Measurements from ENCODE around the gene MLLT3.

Gene MLLT3

GRCh38 chr9:20409321-20410092, 212.8 kb downstream of the MLLT3 start:
- no peak for DNase-seq (ENCODE audit: low read depth)

GRCh38 chr9:20408513-20408912, 213.8 kb downstream of the MLLT3 start:
- no peak for DNase-seq (ENCODE audit: low read depth)

- DNase-seq (ENCODE audit: low read depth): no peak
Measured at GRCh38 chr9:20407013-20407412, 215.3 kb downstream of the MLLT3 start.

- no peak for DNase-seq (ENCODE audit: low read depth)
Measured at GRCh38 chr9:20406344-20406743, 216.0 kb downstream of the MLLT3 start.

DNA sequence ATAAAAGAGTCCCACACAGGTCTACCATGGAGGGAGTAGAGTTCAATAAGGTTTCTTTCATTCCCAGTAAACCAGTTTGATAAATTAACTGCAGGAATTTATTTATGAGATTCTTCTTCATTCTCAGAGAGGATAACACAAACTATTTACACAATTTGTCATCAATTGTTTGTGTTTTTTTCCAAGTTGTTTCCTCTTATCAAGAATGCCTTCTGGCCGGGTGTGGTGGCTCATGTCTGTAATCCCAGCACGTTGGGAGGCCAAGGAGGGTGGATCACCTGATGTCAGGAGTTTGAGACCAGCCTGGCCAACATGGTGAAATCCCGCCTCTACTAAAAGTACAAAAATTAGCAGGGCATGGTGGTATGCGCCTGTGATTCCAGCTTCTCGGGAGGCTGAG, 216.7 kb downstream of the MLLT3 start:
- DNase-seq (ENCODE audit: low read depth): no peak

DNA sequence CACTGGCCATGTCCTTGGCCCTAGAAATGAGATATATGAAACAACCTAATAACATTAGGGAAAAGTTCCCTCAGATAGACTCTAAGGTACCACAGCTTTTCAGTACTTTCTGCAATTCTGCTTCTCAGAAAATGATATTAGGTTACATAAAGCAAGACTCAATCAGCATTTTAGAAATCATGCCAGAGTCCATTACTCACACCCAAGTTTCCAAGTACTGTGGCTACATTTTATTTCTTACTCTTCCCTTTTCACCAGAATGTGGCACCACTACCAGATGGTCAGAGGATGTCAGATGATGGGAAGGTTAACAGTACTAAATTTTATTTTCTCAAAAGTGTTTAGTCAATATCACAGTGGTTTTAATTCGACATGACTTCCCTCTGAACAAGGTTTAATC, 217.2 kb downstream of the MLLT3 start:
- no peak for DNase-seq (ENCODE audit: low read depth)

- DNase-seq (ENCODE audit: low read depth): no peak
Measured at GRCh38 chr9:20404192-20404813, 218.0 kb downstream of the MLLT3 start.

GRCh38 chr9:20403346-20403745, 219.0 kb downstream of the MLLT3 start:
- DNase-seq (ENCODE audit: low read depth): no peak

- DNase-seq (ENCODE audit: low read depth): no peak
Measured at GRCh38 chr9:20402273-20402875, 219.9 kb downstream of the MLLT3 start.

DNA sequence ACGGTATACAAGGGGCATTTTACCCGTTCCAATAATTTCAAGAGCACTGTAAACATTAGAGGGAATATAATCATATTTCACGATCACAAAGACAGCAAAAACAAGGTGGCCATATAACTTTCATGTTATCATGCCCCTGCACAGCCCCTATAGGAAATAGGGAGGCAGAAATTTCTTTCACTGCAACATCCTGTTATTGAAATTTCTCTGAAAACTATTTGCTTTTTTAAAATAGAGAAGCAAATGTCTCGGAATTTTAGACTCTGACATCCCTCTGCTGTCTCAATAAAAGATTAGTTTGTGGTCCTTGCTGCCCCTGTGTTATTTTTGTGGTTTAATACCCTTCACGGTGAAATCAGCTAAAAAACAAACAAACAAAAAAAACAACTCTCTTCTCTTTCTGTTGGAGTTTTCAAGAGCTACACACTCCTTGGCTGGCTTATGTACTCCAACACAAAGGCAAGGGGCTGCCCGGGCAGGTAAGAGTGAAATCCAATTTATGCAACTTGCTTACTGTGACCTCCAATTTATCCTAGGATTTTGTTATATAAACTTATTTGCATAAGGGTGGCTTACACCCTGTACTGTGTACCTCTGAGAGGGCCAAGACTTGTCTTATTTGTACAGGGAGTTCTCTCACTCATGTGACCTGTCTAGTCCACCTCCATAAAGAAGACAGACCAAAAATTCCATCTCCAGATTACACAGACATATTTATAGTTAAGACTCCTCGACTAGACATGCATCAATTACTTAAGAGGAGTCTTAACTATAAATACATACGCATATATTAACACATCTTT, 223.6 kb downstream of the MLLT3 start:
- DNase-seq (ENCODE audit: low read depth): no peak

- DNase-seq (ENCODE audit: low read depth): no peak
Measured at GRCh38 chr9:20397348-20397747, 225.0 kb downstream of the MLLT3 start.

DNA sequence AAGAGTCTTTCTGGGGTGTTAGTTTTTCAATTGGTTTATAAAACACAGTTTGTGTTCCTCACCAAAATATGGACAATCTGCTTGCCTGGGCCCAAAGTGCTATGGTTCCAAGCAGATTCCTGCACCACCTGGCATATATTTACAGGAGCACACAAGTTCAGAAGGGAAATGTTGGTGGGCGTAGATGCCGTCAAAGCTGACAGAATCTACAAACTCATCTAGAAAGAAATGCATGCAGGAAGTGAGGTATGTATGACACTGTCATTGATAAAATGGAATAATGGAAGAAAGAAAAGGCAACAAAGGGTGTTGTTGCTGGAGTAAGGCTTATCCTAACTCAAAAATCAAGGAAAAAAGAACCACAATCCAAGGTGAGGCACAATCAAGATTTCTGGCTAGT, 225.8 kb downstream of the MLLT3 start:
- DNase-seq (ENCODE audit: low read depth): no peak

GRCh38 chr9:20395651-20396050, 226.6 kb downstream of the MLLT3 start:
- no peak for DNase-seq (ENCODE audit: low read depth)

- DNase-seq (ENCODE audit: low read depth): no peak
Measured at GRCh38 chr9:20394969-20395368, 227.3 kb downstream of the MLLT3 start.

DNA sequence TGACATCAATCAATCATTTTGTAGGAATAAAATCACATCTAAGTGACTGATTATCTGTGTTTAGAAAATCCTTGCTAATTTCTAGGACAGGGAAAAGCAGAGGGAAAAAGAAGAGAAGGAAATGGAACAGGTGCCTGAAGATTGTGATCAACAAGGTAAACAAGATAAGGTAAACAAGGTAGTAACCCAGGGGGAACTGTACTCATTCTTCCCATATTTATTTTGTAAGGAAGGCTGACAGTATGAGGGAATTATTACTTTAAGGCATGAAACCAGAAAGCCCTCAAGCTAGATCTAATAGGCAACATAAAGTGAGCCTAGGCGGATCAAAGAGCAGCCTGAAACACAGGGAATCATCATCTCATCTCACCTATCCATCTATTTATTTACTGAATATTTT, 231.1 kb downstream of the MLLT3 start:
- DNase-seq (ENCODE audit: low read depth): no peak

DNA sequence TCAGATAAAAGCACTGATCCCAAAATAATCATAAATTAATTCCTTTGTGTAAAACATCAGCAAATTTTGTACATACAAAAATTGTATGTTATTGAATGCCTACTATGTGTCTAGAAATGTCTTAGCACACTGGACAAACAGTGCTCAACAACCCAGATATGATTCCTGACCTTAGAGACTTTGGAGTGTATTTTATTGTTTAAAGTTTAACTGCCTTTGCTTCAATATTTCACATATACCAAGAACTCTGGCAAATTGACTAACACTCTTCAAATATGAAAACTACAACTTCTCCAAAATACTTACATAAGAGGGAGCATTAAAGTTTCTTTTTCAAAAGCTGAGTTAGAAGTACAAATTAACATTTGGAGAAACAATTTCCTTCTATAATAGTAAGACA, 231.9 kb downstream of the MLLT3 start:
- DNase-seq (ENCODE audit: low read depth): no peak

GRCh38 chr9:20387062-20387461, 235.2 kb downstream of the MLLT3 start:
- DNase-seq (ENCODE audit: low read depth): no peak

- no peak for DNase-seq (ENCODE audit: low read depth)
Measured at GRCh38 chr9:20384642-20385041, 237.7 kb downstream of the MLLT3 start.

- DNase-seq (ENCODE audit: low read depth): no peak
Measured at GRCh38 chr9:20382460-20383071, 239.7 kb downstream of the MLLT3 start.

DNA sequence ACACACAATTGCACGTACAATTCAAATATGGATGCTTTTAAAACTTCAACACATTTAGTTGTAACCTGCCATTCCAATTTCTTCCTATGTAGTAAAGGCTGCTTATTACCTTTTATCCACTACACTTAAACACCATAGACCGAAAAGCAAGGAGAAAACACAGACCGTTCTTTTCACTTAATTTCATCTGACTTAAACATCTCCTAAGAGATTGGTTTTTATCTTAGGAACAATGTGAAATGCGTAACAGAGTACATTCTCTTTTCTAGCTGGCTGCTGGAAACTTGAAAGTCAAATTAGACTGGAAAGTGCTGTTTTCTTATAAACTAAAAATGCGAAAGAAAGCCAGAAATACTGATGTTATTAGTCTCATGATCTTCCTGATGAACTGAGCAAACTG, 241.8 kb downstream of the MLLT3 start:
- no peak for DNase-seq (ENCODE audit: low read depth)

- no peak for DNase-seq (ENCODE audit: low read depth)
Measured at GRCh38 chr9:20379804-20380225, 242.5 kb downstream of the MLLT3 start.

- no peak for DNase-seq (ENCODE audit: low read depth)
Measured at GRCh38 chr9:20378851-20379250, 243.4 kb downstream of the MLLT3 start.

Data from stimulated activated CD8-positive, alpha-beta memory T cell treated with anti-CD3 and anti-CD28 coated beads, Interleukin-15, amount 100 ng/mL, for 24 hours (primary cell).